ENCODE data around the gene DLGAP1. TPM values are rescaled to one million over a fixed set of nuclear protein-coding genes. Genes with fewer than 3 reads are reported as not detected.

DLGAP1 gene
- total RNA-seq, 1 donor from 2014 or later, result 57.1 TPM

DNA sequence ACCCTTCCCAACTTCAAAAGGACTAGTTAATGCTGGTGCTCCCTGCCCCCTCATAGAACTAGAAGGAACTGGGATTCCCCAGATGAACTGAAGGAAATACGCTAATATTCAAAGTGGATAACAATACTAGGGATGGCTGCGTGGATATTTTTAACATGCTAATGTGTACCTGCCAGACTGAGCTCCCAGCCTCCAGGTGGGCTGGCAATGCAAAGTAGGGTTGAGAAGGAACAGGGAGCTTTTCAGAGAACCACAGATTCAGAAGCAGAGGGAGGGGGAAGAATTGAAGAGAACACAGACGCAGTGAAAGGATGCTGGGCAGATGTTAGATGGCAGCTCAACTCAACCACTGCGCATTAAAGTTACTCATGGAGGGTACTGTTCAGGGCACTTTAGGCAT lies 650.8 kb downstream of the DLGAP1 start:
- DNase-seq (ENCODE audit: low spot score in 2 of 2) (no peak), FAIRE-seq (no peak)

DNA sequence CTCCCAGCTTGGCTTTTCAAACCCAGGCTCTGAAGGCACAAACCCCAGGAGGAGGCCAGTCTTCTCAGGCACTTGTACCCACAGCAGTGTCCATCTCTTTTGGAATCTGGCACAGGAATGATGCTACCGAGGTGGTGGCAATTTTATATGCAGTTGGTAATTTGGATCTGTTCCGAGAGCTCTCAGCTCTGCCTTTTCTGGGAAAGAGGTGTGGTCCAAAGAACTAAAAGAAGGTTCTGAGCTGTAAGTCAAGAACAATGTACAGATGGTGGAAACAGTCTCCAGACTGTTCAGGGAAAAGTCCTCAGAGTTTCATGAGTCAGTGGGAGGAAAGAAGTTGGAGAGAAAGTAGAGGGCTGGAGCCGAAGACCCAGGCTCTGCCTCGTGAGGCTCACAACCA lies 651.8 kb downstream of the DLGAP1 start:
- DNase-seq (ENCODE audit: low spot score in 2 of 2) (no peak), FAIRE-seq (no peak)

DNA sequence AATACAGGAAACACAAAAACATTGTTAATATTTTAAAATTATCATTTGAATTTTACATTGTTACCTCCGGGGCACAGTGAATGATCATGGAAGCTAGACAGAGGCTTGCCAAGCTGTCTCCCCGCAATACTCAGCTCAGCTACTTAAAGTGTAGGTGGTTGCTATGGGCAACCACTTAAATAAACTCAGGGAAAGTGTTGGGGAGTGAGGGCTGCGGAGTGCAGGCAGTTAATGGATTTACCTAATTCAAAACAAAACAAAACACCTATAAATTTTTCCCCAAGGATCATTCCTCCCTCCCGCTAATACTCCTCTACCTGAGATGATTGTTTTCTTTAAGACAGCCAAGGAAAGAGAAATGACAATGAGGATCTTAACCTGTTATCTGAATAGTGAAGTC lies 655.6 kb downstream of the DLGAP1 start:
- no peak for DNase-seq (ENCODE audit: low spot score in 2 of 2)
- FAIRE-seq, result no peak

DNA sequence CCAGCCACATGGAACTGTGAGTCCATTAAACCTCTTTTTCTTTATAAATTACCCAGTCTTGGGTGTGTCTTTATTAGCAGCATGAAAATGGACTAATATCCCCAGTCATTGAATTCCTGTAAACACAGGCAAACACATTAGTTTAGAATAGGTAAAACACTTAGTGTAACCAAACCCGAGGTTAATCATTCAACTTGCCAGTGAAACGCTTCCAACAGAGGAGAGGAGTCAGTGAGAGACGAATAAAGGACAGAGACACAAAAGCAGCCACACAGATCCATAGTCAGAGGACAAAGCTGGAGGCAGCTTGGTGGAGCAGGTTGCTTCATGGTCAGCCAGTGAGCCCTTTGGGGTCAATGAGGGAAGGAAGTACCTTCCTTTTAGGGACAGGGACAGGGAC lies 657.1 kb downstream of the DLGAP1 start:
- FAIRE-seq, result no peak

DNA sequence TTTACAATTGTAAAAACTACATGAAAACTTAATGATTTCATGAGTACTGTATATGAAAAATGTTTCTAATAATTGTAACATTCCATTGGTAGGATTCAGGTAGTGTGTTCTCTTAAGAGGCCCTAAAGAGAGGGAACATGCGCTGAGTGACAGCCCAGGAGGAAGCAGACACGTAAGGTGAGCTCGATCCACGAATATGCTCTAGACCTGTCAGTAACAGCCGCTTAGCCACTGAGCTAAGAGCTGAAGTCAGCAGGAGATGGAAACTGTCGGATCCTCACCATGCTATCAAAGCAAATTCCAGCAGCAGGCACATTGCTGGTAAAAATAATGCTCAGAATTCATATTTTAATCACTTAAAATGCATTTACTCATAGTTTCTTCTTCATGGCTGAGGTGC lies 658.7 kb downstream of the DLGAP1 start:
- FAIRE-seq (no peak), DNase-seq (ENCODE audit: low spot score in 2 of 2) (no peak)

More for the DNA sequence above, 657.1 kb downstream of the DLGAP1 start:
- DNase-seq (ENCODE audit: low spot score in 2 of 2), result no peak

DNA sequence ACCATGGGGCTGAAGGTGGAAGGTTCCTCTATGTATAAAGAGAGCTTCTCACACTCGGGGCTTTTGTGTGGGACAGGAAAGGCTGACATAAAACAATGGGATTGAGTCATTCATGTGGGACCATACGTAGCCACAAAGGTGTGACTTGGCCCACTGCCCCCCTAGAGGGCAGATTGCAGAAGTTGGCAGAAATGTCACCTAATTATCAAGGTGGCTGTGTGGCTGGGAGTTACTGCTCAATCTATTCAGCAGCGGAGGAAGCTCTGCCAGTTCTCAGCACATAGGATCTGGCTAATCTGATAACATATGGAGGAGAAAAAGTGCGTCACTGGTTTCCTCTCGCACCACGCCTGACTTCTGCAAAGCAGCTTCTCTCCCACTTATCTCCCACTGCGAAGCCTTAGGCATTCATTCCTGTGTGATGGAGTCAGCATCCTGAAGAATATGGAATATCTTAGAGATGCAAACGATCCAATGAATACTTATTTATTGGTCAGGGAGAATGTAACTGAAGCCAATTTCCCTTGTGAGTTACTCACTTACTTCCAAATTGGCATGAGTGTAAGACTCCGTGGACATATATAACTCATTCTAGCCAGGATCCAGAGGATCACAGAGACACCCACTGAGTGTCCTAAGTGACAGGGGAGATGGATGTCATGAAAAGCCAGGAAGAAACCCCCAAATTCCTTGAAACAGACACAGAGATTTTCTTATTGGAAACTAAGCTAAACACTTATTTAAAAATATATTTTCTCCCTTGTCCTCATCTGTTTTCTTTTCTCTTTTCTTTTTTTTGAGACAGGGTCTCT lies 660.4 kb downstream of the DLGAP1 start:
- DNase-seq (ENCODE audit: low spot score in 2 of 2) (no peak), FAIRE-seq (no peak)

DNA sequence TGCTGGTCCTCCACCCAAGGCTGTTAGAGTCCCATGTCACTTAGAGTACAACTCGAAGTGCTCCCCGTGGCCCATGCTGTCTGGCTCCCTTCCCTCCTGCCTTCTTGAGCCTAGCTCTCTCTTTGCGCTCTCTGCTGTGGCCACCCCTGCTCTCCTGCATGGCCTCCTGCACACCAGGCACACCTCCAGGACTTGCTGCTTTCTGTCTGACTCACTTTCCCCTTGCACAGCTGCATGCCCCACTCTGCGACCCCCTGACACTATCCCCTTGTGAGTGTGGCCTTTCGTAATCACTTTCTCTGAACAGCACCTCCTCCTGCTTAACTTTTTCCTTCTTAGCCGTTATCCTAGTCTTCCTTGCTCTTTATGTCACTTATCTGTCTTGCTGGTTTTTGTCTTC lies 661.6 kb downstream of the DLGAP1 start:
- DNase-seq (ENCODE audit: low spot score in 2 of 2), result no peak
- FAIRE-seq, result no peak

DNA sequence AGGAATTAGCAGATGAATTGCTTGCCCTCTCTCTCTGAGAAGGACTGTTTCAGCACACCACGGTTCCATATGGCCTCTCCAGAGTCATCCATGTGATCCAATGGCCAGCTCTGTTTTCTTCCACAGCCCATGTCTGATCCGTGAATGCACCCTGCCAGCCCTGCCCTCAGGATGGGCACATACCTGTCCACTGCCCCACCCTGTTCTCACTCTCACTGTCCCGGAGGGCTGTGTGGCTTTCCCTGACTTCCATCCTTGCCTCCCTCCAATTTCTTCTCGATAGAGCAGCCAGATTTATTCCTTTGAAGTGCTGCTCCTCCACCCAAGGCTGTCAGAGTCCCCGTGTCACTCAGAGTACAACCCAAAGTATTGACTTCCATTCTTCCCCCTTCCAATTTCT lies 662.0 kb downstream of the DLGAP1 start:
- DNase-seq (ENCODE audit: low spot score in 2 of 2) (no peak), FAIRE-seq (no peak)

DNA sequence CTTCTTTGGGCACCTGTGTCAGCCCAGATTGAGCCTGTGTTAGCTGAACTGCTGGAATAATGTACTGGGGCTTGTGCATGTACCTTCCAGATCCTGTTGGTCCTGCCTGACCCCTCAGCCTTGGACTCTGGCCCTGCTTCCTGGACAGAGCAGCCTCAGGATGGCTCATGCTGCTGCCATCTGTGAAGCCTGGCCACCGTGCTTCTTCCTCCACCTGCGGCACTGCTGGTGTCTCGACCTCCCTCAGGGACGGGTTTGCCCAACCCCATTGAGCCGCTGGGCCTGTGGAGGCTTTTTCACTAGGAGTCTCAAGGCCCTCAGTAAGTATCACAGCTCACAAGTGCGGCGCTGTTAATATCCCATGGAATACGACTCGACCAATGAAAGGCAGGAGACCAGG lies 662.4 kb downstream of the DLGAP1 start:
- DNase-seq (ENCODE audit: low spot score in 2 of 2), result no peak
- no peak for FAIRE-seq

DNA sequence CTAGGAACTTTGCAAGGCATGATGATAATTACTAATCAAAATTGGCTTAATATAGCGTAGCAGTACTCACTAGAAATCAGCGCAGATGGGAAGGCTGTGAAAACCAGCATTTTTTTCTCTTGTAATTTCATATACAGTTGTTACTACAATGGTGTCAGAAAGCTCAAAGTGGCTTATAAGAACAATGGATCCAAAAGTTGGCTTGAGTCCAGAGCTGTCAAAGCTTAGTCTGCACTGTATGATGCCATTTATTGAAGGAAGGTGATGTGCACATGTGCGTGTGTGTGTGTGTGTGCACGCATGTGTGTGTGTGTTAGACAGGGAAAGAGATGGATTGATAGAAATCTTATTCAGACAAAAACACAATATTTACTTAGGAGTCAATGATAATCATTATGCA lies 663.9 kb downstream of the DLGAP1 start:
- DNase-seq (ENCODE audit: low spot score in 2 of 2) (no peak), FAIRE-seq (no peak)

DNA sequence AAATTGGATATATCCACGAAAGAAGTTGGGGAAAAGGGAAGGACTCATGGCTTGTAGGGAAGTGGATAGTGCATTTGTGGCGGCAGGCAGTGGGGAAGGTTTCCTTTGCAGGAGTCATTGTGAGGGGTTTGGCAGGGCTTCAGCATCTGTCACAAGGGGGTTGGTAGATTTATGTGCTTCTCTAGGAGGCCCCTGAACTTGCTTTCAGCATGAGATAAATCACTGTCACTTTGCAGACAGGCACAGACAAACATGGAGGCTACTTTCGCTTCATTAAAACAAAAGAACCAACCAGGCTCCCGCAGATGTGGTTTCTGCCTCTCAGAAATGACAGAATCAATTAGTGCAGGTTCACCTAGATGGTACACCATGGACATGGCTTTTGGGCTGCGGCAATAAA lies 664.4 kb downstream of the DLGAP1 start:
- DNase-seq (ENCODE audit: low spot score in 2 of 2), result no peak
- FAIRE-seq, result no peak

DNA sequence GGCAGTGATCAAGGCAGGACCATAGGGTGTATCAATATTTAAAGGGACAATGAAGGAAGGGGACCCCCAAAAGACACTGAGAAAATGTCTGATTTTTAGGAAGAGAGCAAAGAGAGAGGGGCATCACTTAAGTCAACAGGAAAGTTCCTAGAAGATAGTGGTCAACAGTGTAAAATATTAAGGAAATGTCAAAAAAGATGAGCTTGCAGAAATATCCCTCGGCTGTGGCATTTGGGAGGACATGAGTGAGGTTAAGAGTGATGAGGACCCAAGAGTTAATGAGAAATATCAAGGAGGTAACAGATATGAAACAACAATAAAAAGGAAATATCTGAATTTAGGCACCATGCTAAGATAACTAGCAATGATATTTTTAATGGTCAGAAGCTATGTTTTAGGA lies 665.6 kb downstream of the DLGAP1 start:
- FAIRE-seq, result no peak
- DNase-seq (ENCODE audit: low spot score in 2 of 2), result no peak

DNA sequence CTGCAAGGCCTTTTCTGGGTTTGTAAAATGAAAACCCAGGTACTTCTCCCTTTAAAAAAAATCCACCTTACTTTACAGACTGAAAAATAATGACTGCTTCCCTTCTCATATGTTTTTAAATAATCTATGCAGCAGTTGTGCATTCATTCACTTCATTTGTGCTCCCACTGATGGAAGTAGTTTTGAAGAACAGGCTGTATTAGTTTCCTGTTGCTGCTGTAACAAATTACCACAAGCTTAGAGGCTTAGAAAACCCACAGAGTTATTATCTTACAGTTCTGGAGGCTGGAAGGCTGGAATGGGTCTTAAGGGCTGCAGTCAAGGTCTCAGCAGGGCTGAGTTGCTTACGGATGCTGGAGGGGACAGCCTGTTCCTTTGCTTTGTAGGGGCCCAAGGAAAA lies 670.2 kb downstream of the DLGAP1 start:
- DNase-seq (ENCODE audit: low spot score in 2 of 2) (no peak), FAIRE-seq (no peak)

DNA sequence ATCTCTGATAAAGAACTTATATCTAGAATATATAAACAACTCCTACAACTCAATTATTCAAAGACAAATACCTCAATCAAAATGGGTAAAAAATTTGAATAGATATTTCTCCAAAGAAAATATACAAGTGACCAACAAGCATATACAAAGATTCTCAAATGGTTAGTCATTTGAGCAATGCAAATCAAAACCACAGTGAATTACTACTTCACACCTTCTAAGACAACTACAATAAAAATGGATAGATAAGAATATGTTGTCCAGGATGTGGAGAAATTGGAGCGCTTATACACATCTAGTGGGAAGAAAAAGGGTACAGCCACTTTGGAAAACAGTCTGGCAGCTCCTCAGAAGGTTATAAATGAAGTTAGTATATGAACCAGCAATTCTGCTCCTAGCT lies 672.2 kb downstream of the DLGAP1 start:
- DNase-seq (ENCODE audit: low spot score in 2 of 2) (no peak), FAIRE-seq (no peak)

DNA sequence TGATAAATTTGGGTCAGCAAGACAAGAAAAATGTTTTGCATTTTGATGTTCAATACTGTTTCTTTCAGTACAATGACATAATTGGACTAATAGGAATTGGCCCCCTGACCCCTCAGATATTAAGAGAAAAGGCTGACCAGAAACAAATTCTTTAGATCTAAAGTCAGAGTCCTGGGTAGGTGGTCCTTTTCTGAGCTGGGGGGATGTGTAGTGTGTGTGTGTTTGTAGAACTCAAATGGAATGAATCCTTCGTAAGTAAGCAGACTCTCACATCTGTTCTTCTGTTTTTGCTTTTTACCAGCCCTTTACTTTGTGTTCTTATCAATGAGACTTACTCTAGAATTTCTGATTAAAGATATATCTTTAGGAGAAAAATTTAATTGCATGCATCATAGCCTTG lies 677.4 kb downstream of the DLGAP1 start:
- no peak for DNase-seq (ENCODE audit: low spot score in 2 of 2)
- FAIRE-seq, result no peak

DNA sequence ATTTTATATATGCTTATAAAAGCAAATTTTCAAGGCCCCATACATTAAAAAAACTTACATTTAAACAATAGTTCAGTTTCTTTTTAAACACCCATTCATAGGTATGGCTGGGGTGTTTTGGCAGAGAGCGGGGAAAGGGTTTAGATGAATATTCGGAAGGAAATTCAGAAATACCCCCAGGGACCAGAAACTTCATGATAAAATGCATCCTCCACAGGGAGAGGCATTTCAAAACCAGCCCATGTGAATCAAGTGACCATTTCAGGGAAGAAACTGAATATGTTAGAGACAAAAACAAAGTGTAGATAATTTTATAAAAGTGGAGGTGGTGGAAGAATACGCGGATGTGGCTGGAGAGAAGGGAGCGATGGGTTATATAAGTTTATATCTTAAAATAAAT lies 678.0 kb downstream of the DLGAP1 start:
- FAIRE-seq, result no peak

DNA sequence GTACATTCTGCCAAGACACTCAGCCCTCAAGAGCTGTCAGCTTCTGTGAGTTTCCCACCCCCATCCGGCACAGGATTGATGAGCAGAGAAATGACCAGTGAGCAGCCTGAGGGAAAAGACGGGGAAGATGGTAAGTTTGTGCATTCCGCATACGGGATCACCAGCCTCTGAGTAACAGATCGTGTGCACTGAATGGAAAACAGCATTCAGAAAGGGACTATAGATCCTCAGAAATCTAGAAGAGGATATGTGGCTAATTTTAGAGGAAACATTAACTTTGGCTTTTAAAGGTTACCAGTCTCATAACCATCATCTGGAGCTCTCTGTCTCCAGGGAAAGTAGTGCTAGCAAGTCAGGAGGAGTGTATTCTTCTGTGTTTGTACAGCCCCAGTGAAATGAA lies 679.1 kb downstream of the DLGAP1 start:
- no peak for DNase-seq (ENCODE audit: low spot score in 2 of 2)
- no peak for FAIRE-seq

More for the DNA sequence above, 678.0 kb downstream of the DLGAP1 start:
- no peak for DNase-seq (ENCODE audit: low spot score in 2 of 2)

DNA sequence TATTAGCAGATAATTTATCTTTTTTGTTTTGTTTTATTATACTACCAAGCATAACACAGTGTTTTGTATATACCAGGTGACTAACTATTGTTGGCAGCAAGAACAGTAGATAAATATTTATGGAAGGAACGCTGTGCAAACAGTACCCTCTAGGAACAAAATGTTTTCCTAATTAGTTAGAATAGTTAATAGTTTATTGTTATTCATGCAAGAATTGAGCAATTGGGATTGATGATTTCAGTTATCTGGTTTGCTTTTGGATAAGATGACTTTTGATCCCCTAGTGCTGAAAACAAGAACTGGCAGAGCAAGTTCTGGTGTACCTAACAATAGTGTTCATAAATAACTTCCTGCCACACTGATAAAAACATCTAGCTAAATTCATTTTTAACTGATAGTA lies 681.8 kb downstream of the DLGAP1 start:
- no peak for DNase-seq (ENCODE audit: low spot score in 2 of 2)
- FAIRE-seq, result no peak

DNA sequence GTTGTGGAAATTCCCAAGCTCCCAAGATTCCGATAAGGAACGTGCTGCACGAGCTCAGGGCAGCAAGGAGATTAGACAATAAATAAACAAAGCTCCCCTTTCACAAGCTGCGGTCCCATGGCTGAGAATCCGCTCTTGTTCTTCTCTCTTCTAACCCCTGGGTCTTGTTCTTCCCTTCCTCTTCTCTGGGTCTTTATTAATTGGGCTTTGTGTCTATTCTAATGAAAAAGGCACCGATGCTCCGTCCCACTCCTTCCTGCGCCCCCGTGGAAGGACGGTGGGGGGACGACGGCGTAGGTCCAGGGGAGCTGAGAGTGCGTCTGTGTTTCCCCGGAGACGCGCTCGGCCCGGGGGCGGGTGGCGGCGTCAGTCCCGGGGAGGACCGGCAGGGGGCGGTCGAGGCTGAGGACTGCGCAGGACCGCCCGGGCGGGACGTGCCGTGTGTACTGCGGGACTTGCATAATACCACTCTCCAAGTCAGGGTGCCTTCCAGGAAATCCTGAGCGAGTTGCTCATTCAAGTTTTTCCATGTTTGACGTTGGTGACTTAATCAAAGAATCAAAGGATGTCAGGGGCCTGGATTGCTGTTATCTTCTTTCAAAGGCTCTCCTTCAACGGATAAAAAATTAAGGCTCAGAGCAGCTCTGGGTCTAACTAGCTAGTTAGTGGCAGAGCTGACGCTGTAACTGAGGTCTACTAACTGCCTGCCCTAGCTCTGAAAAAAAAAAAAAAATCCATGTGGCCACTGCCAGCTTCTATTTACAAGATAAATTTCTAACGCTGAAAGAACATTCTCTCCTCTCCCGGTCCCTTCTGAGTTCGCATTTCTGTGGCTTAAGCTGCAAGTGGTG lies 683.8 kb downstream of the DLGAP1 start:
- DNase-seq (ENCODE audit: low spot score in 2 of 2) (peak; percentile 66 to 82), FAIRE-seq (no peak)

DNA sequence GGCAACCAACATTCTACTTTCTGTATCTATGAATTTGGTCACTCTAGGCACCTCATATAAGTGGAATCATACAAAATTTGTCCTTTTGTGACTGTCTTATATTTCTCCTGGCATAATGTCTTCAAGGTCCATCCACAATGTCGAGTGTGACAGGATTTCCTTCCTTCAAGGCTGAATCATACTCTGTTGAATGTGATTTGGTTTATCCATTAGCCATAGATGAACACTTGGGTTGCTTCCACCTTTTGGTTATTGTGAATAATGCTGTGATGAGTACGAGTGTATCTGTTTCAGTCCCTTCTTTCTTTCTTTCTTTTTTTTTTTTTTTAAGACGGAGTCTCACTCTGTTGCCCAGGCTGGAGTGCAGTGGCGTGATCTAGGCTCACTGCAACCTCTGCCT lies 693.8 kb downstream of the DLGAP1 start:
- FAIRE-seq, result no peak
- no peak for DNase-seq (ENCODE audit: low spot score in 2 of 2)

DNA sequence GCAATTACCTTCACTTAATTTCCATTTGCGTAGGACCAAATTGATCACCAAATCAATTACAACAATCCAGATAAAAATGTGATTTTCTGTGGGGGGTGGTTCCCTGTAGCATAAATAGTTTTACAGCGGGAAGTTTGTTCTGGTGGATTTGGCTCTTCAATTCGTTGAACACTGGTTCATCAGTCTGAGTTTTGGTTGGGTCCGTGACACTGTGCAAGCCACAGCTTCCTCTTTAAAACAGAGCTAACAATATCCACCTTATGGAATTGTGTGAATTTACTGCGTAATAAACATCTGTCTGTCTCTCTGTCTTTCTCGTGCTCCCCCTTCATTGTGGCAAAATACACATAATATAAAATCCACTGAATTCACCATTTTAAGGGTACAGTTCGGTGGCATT lies 694.4 kb downstream of the DLGAP1 start:
- no peak for FAIRE-seq
- no peak for DNase-seq (ENCODE audit: low spot score in 2 of 2)

DNA sequence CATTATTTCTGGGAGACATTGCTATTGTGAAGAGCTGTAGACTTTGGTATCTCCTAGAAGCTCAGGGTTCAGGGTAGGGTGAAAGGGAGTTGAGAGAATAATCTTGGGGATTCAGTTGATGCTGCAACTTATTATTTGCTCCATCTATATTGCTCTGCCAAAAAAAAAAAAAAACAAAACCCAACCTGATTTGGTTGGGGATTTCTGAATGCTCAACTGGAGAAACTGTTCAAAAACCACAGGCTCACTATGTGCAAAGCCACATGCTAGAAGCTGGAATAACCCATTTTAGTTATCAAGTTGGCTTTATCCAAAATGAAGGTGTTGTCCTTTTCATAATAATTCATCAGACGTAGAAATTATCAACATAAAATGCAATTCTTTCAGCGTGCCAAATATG lies 696.0 kb downstream of the DLGAP1 start:
- DNase-seq (ENCODE audit: low spot score in 2 of 2) (no peak), FAIRE-seq (no peak)
